ENCODE results near the gene FOXK2. TPM values are rescaled to one million over a fixed set of nuclear protein-coding genes. Genes with fewer than 3 reads are reported as not detected.

FOXK2 gene
- polyA plus RNA-seq, 2 of the 4 experiments (the other 2 are of a cell fraction), result 34.8 to 39.2 TPM

GRCh38 chr17:82496529-82497434 lies 22.8 kb upstream of the FOXK2 start (continued):
- TF ChIP-seq FOSL2 (IDR thresholded peaks at IDR 0.05), result no peak
- TF ChIP-seq FOSL2 (CRISPR knock-in tag; IDR thresholded peaks at IDR 0.05), result no peak
- peak; percentile 80 for TF ChIP-seq EHF (CRISPR knock-in tag; IDR thresholded peaks at IDR 0.05)

DNA sequence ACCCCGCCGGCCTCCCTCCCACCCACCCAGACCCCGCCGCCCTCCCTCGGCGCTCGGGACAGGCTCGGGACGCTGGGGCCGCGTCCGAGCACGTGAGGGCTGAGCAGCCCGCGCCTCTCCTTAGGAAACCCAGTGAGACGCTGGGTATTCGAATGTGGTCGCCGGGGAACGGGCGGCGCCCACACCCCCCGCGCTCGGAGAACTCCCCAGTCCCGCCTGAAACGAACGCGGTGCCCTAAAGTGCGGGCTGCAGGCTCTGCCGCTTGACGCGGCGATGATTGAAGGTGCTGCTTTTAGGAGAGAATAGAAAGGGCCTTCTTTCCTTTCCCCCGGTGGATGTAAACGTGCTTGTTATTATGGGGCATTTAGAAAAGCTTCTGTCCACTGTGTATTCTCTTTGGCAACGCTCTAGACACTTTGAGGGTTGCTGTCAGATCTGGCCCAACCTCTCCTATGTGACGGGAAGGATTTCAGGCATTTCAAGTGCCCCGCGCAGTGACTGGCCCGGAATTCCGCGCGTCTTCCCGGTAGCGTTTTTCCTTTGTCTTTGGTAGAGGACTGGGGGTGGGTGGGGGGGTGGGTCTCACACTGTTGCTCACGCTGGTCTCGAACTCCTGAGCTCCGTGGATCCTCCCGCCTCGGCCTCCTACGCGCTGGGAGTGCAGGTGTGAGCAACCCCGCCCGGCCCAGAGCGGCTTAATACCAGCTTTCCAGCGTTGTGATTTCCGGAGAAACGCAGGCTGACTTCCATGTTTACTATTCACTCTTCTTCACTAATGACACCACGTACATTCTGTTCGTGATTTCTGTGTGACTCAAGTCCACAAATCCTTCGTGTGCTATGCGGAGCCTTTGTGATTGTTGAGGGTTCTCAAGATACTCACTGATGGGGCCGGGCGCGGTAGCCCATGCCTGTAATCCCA lies 21.8 kb upstream of the FOXK2 start:
- FAIRE-seq, result no peak
- Histone ChIP-seq H3K9me3 (no peaks in the 10 kb centered on the region), H3K4me2 (peak overlapping the region; percentile 95), H3K4me1 (peaks cover 25% of the 10 kb centered on the region), H3K27ac (peak overlapping the region; percentile 76 to 86), H3K4me3 (peak overlapping the region; percentile 54)
- TF ChIP-seq NPAS2 (CRISPR knock-in tag; IDR thresholded peaks at IDR 0.05; ENCODE audit: borderline replicate concordance) (no peak), JUN (IDR thresholded peaks at IDR 0.05) (peak in 1 of 2 experiments; percentile 69; a peak in 2 of 5 replicates), RNF2 (IDR thresholded peaks at IDR 0.05; ENCODE audit: borderline replicate concordance, low read depth) (peak; percentile 84; the same call in 1 of the 2 replicates), TFCP2L1 (CRISPR knock-in tag; IDR thresholded peaks at IDR 0.05) (peak; percentile 63; the same call in 1 of the 2 replicates), MAX (IDR thresholded peaks at IDR 0.05) (peak; percentile 81; the same call in 1 of the 2 replicates), CBX2 (IDR thresholded peaks at IDR 0.05; ENCODE audit: borderline replicate concordance, low read depth) (no peak), KDM5A (IDR thresholded peaks at IDR 0.05) (no peak), E2F6 (IDR thresholded peaks at IDR 0.05; ENCODE audit: borderline replicate concordance, low read depth) (no peak)
- TF ChIP-seq, protein P1, sequence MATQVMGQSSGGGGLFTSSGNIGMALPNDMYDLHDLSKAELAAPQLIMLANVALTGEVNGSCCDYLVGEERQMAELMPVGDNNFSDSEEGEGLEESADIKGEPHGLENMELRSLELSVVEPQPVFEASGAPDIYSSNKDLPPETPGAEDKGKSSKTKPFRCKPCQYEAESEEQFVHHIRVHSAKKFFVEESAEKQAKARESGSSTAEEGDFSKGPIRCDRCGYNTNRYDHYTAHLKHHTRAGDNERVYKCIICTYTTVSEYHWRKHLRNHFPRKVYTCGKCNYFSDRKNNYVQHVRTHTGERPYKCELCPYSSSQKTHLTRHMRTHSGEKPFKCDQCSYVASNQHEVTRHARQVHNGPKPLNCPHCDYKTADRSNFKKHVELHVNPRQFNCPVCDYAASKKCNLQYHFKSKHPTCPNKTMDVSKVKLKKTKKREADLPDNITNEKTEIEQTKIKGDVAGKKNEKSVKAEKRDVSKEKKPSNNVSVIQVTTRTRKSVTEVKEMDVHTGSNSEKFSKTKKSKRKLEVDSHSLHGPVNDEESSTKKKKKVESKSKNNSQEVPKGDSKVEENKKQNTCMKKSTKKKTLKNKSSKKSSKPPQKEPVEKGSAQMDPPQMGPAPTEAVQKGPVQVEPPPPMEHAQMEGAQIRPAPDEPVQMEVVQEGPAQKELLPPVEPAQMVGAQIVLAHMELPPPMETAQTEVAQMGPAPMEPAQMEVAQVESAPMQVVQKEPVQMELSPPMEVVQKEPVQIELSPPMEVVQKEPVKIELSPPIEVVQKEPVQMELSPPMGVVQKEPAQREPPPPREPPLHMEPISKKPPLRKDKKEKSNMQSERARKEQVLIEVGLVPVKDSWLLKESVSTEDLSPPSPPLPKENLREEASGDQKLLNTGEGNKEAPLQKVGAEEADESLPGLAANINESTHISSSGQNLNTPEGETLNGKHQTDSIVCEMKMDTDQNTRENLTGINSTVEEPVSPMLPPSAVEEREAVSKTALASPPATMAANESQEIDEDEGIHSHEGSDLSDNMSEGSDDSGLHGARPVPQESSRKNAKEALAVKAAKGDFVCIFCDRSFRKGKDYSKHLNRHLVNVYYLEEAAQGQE (IDR thresholded peaks at IDR 0.05), result no peak
- TF ChIP-seq, protein P2, sequence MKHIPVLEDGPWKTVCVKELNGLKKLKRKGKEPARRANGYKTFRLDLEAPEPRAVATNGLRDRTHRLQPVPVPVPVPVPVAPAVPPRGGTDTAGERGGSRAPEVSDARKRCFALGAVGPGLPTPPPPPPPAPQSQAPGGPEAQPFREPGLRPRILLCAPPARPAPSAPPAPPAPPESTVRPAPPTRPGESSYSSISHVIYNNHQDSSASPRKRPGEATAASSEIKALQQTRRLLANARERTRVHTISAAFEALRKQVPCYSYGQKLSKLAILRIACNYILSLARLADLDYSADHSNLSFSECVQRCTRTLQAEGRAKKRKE (CRISPR knock-in tag; IDR thresholded peaks at IDR 0.05; ENCODE audit: low read depth), result peak; percentile 60; the same call in 1 of the 2 replicates
- ChIA-PET POLR2A (no interaction called here), CTCF (interaction anchor here (0.7 to 2.3 kb wide), 5 partner anchors 9 to 138 kb away, joined by 3 to 10 read pairs (median 3); no protein-coding TSS in a partner anchor)
- DNase-seq (ENCODE audit: low read depth in 1 of 2, low spot score in 1 of 2), result peak in 1 of 2 experiments; percentile 48
- 62% methylated on average over 51 of the region's 66 CpGs for WGBS (ENCODE audit: missing lambda C conversion rate)
- peak; percentile 5 to 14; a peak in 4 of 6 replicates for ATAC-seq

DNA sequence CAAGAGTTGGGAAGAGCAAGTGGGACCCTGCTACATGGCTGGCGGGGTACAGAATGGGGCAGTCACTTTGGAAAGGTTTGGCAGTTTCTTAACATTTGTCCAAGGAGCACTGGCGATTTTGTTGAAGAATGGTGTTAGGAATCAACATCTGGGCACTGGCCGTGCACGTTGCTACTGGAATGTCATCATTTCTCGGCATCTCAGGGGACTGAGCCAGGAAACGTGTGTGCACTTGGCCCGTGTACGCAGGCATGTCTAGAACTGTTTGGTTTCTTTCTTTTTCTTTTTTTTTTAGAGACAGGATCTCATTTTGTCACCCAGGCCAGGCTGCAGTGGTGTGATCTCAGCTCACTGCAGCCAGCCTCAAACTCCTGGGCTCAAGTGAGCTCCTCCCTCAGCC lies 17.3 kb upstream of the FOXK2 start:
- H3K4me2 ChIP-seq, result no peak overlapping the region
- CTCF ChIA-PET, result interaction anchor here (0.6 to 3.7 kb wide), 4 partner anchors 8 to 261 kb away, joined by 3 to 23 read pairs (median 5); no protein-coding TSS in a partner anchor
- TF ChIP-seq, protein P2 (CRISPR knock-in tag; IDR thresholded peaks at IDR 0.05; ENCODE audit: low read depth), result no peak
- no peak for TF ChIP-seq E2F6 (IDR thresholded peaks at IDR 0.05; ENCODE audit: borderline replicate concordance, low read depth)
- TF ChIP-seq FOXS1 (CRISPR knock-in tag; IDR thresholded peaks at IDR 0.05), result no peak
- TF ChIP-seq EHF (CRISPR knock-in tag; IDR thresholded peaks at IDR 0.05), result no peak
- no peak for TF ChIP-seq RFX5 (IDR thresholded peaks at IDR 0.05)
- TF ChIP-seq CBX2 (IDR thresholded peaks at IDR 0.05; ENCODE audit: borderline replicate concordance, low read depth), result no peak
- no peak for TF ChIP-seq ELK1 (IDR thresholded peaks at IDR 0.05; ENCODE audit: low read depth, low read length)
- TF ChIP-seq EHMT2 (IDR thresholded peaks at IDR 0.05; ENCODE audit: low read depth), result no peak
- TF ChIP-seq TFCP2L1 (CRISPR knock-in tag; IDR thresholded peaks at IDR 0.05), result no peak
- TF ChIP-seq NFE2L2 (conservative IDR thresholded peaks at IDR 0.05; ENCODE audit: low read length), result no peak
- TF ChIP-seq, protein P3, sequence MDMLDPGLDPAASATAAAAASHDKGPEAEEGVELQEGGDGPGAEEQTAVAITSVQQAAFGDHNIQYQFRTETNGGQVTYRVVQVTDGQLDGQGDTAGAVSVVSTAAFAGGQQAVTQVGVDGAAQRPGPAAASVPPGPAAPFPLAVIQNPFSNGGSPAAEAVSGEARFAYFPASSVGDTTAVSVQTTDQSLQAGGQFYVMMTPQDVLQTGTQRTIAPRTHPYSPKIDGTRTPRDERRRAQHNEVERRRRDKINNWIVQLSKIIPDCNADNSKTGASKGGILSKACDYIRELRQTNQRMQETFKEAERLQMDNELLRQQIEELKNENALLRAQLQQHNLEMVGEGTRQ (IDR thresholded peaks at IDR 0.05), result no peak
- POLR2A ChIA-PET, result interaction anchor here (1.4 kb wide), 1 partner anchor 17 kb away, joined by 10 read pairs; the partner anchor contains the start of gene FOXK2
- DNase-seq (ENCODE audit: low read depth in 1 of 2, low spot score in 1 of 2), result no peak
- H3K27ac ChIP-seq, result no peak overlapping the region
- H3K4me1 ChIP-seq, result peaks cover 5% of the 10 kb centered on the region; the same call in 2 of the 3 replicates
- no peak for FAIRE-seq
- no peak for ATAC-seq
- WGBS (ENCODE audit: missing lambda C conversion rate), result 56% methylated on average over 8 of the region's 8 CpGs
- no peaks in the 10 kb centered on the region for H3K9me3 ChIP-seq
- no peak overlapping the region for H3K4me3 ChIP-seq
